HS-5 (cell line): ENCODE measurements around the gene RELT.

ENCODE experiments used
- DNase-seq: peaks from one replicate; pipeline ENCODE4 v3.0.0-alpha.2; 2012; ENCODE audit warnings: low read depth

RELT gene

DNA sequence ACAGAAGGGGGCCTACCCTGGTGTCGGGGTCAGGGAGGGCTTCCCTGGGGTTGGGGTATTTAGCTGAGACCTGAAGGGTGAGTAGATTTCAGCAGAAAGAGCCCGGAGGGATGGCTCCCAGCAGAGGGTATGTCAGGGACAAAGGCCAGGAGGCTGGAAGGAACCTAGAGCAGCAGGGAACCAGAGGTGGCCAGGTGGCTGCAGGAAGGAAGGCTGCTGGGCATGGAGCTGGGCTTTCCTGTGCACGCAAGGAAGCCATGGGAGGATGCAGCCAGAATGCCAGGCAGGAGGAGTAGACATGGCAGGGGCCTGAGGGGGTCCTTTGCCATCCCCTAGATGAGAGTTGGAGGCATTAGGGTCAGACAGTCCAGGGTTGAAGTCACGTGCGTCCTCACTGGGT, 27.4 kb upstream of the RELT start:
- no peak for DNase-seq

- DNase-seq, result no peak
These were observed 26.6 kb upstream of the RELT start for GRCh38 chr11:73349633-73350032.

DNA sequence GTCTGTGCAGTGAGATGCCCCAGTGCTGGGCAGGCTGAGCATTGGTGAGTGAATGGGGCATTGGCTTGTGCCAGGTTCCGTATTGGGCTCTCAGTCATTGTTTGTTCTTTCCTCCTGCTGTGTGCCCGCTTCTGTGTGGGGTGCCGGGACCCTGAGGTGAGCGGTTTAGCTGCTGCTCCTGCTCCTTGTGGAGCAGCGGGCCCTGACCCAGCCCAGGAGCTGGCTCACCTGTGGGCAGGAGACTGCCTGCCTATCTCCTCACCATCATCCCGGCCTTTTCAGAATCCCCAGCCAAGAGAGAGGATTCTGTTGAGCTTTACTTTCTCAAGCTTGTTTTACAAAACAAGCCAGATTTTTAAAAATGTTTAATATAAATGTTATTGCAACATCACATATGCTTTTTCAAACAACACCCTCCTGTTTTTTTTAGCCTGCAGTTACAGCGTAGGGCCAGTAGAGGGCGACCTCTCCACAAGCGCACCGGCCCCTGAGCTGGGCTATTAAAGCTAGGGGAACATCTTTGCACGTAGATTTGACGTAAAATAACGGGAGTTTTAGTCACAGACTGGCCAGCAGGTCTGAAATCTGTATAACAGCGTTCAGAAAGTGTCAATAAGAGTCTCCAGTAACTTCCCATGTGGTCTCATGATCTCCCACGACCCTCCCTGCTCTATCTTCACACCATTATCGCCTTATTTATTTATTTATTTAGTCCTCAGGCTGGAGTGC, 25.1 kb upstream of the RELT start:
- DNase-seq, result peak; percentile 31

DNA sequence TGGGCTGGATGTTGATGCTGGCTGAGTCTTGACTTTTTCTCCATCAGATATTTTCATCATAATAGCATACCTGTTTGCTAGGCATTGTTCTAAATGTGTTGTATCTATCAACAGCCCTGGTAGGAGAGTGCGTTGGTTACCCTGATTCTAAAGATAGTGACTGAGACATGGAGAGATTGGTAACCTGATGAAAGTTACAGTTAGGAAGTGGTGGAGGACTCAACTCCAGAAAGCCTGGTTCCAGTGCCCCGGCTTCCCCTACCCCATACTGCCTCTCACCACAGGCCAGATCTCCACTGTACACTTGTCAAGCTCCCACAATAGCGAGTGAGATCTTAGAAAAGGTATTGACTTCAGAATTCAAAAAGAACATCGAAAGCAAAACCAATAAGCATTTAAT, 22.8 kb upstream of the RELT start:
- DNase-seq, result no peak

DNA sequence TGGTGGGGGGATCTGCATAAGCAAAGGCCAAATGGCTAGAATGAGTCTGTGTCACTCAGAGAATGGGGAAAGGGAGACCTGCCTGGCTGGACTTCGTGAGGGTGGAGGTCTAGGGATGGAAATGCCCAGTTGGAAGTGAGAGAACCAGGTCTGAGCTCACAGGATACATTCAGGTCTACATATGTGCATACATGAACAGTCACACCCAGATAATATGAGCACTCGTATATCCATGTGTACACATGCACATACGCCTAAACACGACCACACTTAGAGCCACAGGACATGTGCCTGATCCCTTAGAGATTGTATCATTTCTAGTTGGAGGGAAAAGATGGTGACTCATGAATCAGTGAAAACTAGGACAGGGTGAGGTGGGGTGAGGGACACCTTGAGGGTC, 21.1 kb upstream of the RELT start:
- DNase-seq, result no peak

- DNase-seq, result no peak
These were observed 19.0 kb upstream of the RELT start for GRCh38 chr11:73356979-73357860.

GRCh38 chr11:73358071-73358470, 18.1 kb upstream of the RELT start:
- no peak for DNase-seq

DNA sequence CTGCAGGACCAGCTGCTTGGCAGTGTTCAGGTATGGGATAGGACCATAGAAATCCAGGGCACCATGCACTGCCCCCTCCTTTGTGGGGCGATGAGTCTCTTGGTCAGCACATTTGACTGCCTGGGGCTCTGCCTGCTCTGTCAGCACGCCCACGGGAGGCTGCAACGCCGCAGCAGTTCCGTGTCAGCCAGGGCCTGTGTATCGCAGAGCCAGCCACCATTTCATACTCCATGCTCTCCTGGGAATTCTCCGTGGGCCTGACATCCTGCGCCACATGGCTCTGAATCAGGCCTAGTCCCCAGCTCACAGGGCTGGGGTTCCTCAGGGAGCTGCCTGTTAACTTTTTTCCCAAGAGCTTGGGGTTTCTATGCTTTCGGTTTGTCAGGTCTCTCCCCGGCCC, 16.9 kb upstream of the RELT start:
- no peak for DNase-seq

- no peak for DNase-seq
These were observed 16.1 kb upstream of the RELT start for GRCh38 chr11:73359930-73360742.

- no peak for DNase-seq
These were observed 15.3 kb upstream of the RELT start for GRCh38 chr11:73360743-73361369.

DNA sequence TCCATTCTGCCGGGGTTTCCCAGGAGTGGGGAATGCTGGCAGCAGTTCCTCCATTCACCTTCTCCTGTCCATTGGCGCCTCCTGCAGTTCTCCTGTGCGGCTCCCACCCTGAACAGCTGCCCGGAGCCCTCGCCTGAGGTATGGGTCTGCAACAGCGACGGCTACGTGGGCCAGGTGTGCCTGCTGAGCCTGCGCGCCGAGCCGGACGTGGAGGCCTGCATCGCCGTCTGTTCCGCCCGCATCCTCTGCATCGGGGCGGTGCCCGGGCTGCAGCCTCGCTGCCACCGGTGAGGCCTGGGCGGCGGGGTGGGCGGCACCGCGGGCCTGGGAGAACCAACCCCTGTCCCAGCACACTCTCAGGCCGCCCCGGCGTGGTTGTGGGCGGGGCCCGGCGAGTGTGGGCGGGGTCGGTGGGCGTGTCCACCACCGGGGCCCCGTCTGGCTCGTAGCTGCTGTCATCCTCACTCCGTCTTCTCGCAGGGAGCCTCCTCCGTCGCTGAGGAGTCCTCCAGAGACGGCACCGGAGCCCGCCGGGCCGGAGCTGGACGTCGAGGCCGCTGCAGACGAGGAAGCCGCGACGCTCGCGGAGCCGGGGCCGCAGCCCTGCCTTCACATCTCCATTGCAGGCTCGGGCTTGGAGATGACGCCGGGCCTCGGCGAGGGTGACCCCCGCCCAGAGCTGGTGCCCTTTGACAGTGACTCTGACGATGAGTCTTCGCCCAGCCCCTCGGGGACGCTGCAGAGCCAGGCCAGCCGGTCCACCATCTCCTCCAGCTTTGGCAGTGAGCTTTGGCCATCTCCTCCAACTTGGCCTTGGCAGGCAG, 14.0 kb upstream of the RELT start:
- DNase-seq, result no peak

DNA sequence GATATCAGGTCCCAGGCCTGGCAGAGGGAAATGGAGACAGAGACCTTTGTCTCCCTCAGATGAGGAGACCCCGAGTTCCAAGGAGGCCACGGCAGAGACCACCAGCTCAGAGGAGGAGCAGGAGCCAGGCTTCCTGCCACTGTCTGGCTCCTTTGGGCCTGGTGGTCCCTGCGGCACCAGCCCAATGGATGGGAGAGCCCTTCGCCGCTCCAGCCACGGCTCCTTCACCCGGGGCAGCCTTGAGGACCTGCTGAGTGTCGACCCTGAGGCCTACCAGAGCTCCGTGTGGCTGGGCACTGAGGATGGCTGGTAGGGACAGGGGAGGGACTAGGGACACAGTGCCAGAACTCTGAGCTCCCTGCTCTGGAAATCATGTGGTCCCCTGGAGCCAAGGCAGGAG, 13.1 kb upstream of the RELT start:
- DNase-seq, result no peak

GRCh38 chr11:73365352-73366264, 10.6 kb upstream of the RELT start:
- no peak for DNase-seq

DNA sequence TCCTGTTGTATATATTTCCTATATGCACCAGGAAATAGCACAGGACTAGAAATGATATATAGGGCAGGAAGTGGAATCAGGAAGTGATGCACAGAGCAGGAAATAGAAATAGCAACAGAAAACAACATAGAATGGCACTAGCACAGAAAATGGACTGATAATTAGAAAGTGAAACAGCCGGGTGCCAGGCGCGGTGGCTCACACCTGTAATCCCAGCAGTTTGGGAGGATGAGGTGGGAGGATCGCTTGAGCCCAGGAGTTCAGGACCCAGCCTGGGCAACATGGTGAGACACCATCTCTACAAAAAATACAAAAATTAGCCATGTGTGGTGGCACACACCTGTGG, 10.0 kb upstream of the RELT start:
- no peak for DNase-seq

- DNase-seq, result no peak
These were observed 9.2 kb upstream of the RELT start for GRCh38 chr11:73366953-73367352.

GRCh38 chr11:73367482-73368024, 8.6 kb upstream of the RELT start:
- DNase-seq, result no peak

- DNase-seq, result no peak
These were observed 3.7 kb upstream of the RELT start for GRCh38 chr11:73372375-73372993.

GRCh38 chr11:73374151-73374550, 2.0 kb upstream of the RELT start:
- no peak for DNase-seq

DNA sequence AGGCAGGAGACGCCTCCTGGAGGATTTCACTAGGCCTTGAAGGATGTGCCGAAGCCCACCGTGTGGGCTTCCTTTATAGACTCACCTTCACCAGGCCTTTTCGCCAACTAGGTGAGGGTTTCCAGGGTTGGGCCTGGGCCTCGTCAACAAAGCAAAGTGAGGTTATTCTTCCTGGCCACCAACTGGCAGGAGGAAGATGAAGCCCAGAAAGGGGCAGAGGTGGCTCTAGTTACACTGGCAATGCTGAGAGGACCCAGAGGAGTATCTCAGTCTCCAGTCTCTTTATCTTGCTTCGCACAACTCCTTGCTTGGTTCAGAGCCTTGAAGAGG, 404 bp upstream of the RELT start:
- DNase-seq, result no peak
